Measurements from ENCODE around the gene TNNI2.

The TNNI2 gene

GRCh38 chr11:1847006-1847735 lies 8.4 kb downstream of the TNNI2 start:
- no peak for DNase-seq (ENCODE audit: low spot score)

- no peak for DNase-seq (ENCODE audit: low spot score)
These were observed 9.3 kb downstream of the TNNI2 start for GRCh38 chr11:1847926-1848639.

GRCh38 chr11:1848640-1849430 lies 10.1 kb downstream of the TNNI2 start:
- DNase-seq (ENCODE audit: low spot score): no peak

GRCh38 chr11:1851468-1852180 lies 12.8 kb downstream of the TNNI2 start:
- no peak for DNase-seq (ENCODE audit: low spot score)

GRCh38 chr11:1852271-1852876 lies 13.6 kb downstream of the TNNI2 start:
- no peak for DNase-seq (ENCODE audit: low spot score)

GRCh38 chr11:1852877-1853276 lies 14.1 kb downstream of the TNNI2 start, which contains the start of gene LSP1:
Gene LSP1, plus strand, starts transcription at chr11:1853084. Its CDS starts 61 bp downstream, at chr11:1853145.
- DNase-seq (ENCODE audit: low spot score): no peak

- DNase-seq (ENCODE audit: low spot score): no peak
These were observed 14.8 kb downstream of the TNNI2 start for GRCh38 chr11:1853376-1854131.

DNA sequence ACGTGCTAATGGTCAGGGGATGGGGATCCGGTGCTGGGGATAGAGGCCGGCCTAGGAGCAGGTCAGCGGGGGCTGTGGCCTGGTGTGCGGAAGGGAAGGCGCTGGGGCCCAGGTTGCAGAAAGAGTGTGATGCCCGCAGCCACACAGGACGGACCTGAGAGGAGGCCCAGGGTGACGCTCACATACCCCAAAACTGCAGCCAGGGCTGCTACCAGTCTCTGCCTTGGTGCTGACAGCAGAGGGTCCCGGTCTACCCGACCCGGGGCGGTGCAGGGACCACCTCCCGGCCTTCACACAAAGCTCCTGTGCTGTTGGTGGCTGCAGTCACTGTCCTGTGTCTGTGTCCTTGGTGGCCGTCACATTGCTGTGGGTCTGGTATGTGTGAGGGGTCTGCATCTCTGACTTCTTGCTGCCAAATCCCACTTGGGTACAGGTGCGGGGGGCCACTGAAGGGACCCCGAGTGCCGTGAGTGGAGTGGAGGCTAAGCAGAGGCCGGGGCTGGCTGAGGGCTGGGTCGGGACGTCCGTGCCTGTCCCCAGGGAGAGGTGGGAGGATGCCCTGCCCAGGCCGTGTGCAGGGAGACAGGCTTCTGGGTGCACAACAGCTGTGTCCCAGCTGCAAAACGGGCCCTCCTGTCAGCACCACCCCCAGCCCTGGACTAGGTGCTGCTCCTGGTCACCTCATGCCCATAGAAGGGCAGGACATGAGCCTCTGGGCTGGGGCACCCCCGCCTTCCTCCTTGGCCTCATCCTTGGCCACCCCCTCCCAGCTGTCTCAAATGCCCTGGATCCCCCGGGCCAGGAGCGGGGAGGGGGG lies 15.6 kb downstream of the TNNI2 start:
- DNase-seq (ENCODE audit: low spot score): no peak

- DNase-seq (ENCODE audit: low spot score): no peak
These were observed 16.4 kb downstream of the TNNI2 start for GRCh38 chr11:1854949-1855885.

DNA sequence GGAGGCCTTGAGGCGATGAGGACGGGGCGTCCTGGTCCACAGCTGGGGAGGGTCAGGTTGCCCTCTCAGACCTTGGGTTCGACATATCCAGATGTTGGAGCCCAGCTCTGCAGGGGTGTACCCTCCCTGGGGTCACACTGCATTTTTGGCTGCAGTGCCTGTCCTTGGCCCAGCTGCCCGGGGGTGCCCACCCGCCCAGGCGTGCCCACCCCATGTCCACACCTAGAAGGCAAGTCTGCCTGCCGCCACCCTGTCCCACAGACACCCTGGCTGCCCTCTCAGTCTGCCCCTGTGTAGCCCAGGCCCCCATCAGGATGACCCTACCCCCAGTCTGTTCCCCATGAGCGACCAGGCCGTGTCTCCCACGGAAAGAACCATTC lies 17.1 kb downstream of the TNNI2 start:
- DNase-seq (ENCODE audit: low spot score): no peak

DNA sequence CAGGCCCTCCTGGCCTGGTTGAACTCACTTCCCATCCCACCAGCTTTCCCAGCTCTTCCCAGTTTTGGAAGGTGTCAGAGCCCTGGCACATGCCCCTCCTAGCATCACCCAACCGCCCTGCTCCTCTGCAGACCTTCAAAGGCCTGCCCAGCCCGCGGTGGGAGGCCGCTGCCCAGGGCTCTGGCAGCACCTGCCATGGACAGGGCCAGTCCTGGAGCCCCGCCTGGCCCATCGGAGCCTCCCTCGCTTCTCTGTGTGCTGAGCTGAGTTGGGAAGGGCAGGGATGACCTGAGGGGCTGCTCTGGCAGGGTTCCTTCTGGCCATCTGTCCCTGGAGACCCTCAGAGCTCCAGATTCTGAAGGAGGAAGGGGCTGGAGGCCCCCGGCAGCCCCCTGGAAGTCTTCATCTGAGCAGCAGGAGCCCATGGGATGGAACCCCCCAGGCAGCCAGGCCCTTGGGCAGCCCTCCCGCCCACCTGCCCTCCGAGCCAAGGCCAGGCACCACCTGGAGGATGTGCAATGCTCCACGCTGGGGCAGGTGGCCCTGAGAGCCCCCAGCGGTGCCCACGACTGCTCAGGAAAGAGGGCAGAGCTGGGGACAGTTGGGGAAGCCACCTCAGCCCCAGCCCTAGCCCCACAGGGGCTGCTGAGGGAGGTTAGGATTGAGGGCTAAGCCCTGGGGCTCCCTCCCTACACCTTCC lies 17.7 kb downstream of the TNNI2 start:
- no peak for DNase-seq (ENCODE audit: low spot score)

- no peak for DNase-seq (ENCODE audit: low spot score)
These were observed 18.3 kb downstream of the TNNI2 start for GRCh38 chr11:1857064-1857463.

DNA sequence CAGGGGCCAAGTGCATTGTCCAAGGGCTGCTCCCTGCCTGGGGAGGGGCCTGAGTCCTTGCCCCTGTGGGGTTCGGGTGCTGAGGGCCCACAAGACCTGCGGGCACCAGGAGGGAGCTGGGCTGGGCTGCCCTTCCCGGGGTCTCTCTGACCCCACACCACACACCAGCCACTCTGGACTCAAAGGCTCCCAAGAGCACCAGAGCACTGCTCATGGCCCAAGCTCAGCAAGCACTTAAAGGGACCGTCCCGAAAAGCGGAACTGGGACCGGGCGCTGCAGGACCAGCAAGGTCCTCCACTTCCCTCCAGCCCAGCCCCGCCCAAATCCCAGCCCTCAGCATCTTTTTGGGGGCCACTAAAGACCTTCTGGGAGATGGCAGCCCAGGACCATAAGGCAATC lies 19.4 kb downstream of the TNNI2 start:
- no peak for DNase-seq (ENCODE audit: low spot score)

DNA sequence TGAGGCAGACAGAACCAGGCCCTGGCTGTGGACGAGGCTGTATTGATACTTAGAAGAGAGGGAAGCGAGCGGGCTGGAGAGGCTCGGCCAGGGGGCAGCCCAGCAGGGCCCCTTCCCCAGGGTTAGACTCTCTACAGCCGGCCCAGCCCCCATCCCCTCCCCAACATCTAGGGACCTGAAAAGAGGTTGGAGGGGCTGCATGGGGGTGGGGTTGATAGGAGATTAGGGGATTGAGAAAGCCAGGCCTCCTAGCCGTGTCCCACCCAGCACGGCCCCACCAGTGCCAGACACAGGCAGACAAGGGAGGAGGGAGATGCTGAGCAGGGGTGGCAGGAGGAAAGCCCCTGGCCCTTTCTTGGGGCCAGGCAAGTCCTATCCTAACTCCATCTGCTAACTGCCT lies 19.8 kb downstream of the TNNI2 start:
- no peak for DNase-seq (ENCODE audit: low spot score)

DNA sequence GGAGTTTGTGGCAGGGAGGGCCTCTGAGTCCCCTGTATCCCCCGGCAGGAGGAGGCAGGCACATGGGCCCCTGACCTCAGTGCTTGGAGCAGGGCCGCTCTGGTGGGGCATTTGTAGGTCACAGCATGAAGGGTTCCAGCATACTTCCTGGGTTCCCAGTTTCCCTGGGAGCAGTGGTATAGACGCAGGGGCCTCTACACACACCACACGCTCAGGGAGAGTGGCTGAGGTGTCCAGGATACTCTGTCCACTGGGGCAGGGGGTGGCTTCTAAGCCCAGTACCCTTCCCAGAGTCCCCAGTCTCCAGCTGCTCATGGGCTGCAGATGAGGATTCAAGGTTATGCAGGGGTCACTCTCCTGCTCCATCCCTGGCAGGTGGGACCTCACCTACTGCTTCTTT lies 20.2 kb downstream of the TNNI2 start:
- no peak for DNase-seq (ENCODE audit: low spot score)

DNA sequence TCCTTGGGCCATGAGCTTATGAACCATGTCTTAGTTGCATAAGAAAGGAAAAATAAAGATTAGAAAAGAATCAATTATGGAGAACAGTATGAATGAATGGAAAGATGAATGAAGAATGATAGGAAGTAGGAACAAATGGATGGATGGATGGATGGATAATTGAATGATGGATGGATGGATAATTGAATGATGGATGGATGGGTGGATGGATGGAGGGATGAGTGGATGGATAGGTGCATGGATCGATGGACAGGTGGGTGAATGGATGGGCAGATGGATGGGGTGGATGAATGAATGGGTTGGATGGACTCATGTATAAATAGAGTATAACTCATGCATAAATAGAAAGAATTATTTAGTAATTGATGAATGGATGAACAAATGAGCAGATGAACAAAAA lies 21.3 kb downstream of the TNNI2 start:
- no peak for DNase-seq (ENCODE audit: low spot score)

GRCh38 chr11:1861435-1862411 lies 22.9 kb downstream of the TNNI2 start:
- DNase-seq (ENCODE audit: low spot score): no peak

Measured in ecto neural progenitor cell (in vitro differentiated cells).